DOHH2 (cell line): ENCODE data around the gene MRS2.

Experiments used
- CTCF ChIP-seq: fragments of 200-600 bp; sonication (generic); IDR thresholded peaks from one replicate; pipeline ENCODE4 v1.5.1; 2014; ENCODE audit warnings: antibody characterized with exemption, mild to moderate bottlenecking, low read depth, low read length; ENCODE audit not compliant: poor library complexity, severe bottlenecking
- EZH2phosphoT487 ChIP-seq: fragments of 200-600 bp; sonication (generic); IDR thresholded peaks from 2 replicates; pipeline ENCODE4 v1.6.1; 2017; ENCODE audit warnings: borderline replicate concordance, mild to moderate bottlenecking, antibody characterized with exemption, low read length, moderate library complexity, mixed read lengths

- TF ChIP-seq CTCF (no peak), EZH2phosphoT487 (no peak)
Measured at GRCh38 chr6:24376871-24377270, 25.9 kb upstream of the MRS2 start.
